Mucosa of gallbladder (tissue), 1 donor: ENCODE results near the gene C4BPA. TPM values are rescaled to one million over a fixed set of nuclear protein-coding genes. Genes with fewer than 3 reads are reported as not detected.

ENCODE experiments used
- DNase-seq: peaks from one replicate; pipeline ENCODE4 v3.0.0-alpha.2; 2020; ENCODE audit warnings: low spot score
- total RNA-seq: library from RNA; stranded (reverse); gene quantifications from one replicate; pipeline ENCODE4 v1.2.1, GENCODE V29; 2021
- donor health status: DM: no; HTN: no; CAD: no.

Gene C4BPA
- total RNA-seq, 1 donor from 2014 or later: 2.3 TPM

DNA sequence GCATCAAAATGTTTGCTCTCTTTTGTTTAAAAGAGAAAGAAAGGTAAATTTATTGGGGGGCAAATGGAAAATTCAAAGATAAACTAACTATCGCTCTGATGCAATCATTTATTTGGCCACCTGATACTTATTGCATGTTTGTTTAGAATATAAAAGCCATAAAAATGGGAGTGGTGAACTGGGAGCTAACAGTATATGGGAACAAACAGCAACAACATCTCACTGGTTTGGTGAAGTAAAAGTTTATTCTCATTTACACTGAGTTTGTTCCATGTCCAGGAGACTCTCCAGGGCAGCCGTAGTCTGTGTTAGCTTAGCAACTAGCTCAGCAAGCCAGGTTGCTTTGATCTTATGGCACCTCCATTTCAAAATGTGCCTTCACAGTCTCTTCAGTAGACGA is 20.4 kb downstream of the C4BPA start:
- DNase-seq: no peak

DNA sequence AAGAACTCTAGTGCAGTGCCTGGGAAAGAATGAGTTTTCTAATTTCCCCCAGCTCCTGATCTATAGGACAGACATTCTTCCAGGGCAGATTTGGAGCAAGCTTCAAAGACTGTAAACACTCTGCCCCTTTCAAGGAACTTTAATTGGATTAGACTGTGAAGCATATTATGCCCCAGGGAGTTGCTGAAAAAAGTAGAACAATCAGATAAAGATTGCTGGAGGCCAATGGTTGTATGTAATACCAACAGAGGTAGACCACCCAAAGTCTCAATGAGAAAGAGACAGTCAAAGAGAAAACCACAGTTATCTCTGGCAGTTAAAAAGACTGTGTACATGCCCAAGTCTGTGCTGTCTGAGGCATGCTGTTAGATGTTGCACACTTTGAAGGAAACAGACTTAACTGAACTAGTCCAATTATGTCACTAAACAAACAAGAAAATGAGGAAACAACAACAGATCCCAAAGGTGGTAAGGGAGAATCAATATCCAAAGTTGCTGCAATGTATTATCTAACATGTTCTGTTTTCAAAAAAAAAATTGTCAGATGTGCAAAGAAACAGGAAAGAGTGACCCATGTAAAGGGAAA is 24.4 kb downstream of the C4BPA start:
- DNase-seq: no peak

DNA sequence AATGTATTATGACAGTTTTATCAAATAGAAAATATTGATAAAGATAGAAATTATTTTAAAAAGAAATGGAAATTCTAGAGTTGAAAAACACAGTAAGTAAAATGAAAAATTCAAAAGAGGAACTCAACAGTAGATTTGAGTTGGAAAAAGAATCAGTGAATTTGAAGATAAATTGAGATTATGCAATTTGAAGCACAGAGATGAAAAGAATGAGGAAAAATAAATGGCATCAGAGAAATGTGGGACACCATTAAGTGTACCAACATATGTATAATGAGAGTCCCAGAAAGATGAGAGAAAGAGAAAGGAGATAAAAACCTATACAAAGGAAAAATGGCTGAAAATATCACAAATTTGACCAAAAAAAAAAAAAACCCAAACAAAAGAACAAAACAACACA is 25.0 kb downstream of the C4BPA start:
- DNase-seq: no peak

DNA sequence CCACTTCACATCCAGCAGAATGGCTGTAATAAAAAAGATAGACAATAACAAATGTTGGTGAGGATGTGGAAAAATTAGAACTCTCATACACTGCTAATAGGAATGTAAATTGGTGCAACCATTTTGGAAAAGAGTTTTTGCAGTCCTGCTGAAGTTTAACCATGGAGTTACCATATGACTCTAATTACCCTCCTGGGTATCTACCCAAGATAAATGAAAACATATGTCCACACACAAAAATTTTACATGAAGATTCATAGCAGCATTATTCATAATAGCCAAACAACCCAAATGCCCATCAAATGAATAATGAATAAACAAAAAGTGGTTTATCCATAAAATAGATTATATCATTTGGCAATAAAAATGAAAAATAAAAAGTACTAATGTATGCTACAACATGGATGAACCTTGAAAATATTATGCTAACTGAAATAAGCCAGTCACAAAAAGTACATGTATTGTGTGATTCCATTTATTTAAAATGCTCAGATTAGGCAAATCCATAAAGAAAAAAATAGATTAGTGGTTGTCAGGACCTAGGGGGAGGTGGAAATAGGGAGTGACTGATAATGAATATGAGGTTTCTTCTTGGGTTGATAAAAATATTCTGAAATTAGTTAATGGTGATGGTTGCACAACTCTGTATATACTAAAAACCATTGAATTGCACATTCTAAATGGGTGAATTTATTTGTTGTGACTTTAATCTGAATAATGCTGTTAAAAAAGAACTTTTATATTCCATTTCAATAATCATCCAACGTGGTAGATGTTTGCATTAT is 26.4 kb downstream of the C4BPA start:
- no peak for DNase-seq

DNA sequence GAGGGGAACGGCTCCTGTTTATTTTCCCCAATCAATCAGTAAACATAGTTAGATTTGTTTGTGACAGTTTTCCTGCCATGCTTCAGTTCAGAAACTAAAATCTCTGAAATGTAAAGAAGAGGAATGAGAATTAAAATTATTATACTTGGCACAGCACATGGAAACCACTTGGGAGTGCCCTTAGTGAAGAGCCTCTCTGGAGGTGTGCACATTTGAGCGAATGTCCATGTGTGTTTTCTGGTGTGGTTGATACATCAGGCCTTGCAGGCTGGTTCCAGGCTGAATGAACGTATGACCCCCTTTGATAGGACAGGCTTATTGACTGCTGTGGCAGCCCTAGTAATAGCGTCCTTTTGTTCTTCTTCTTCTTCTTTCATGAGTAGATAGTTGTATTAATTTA is 27.1 kb downstream of the C4BPA start:
- DNase-seq: no peak

DNA sequence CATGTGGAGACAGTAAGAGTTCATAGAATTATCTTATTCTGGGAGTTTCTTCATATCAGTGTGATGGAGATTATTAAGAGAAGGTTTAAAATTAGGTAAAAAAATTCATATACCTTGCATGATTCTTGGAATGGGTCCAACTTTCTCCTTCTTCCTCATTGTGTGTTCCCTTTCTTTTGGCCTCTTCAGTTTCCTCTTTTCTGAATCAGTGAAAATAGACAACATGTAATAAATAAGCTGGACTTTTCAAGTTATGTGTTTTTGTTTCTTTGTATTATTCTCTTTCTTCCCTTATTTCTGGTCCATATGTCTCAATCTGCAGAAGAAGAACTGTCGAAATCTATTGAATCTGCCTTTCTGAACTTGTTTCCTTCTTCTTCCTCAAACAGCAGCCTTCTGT is 30.5 kb downstream of the C4BPA start:
- no peak for DNase-seq

DNA sequence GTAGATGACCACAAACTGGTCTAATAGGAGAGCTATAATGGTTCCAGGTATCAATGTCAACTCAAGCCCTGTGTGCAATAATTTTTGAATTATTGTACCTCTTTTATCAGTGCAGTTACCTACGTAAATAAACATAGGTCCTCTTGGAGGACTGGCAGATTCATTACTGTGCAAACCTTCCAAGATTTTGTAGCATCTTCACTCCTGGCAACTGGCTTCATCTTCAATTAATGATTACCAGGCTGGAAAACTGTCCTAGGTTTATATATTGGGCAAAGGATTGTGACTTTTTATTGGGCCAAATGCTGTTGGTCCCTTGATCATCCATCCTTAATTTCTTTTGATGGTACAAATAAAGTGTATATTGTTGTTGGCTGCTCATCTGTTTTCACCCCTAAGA is 35.6 kb downstream of the C4BPA start:
- no peak for DNase-seq

DNA sequence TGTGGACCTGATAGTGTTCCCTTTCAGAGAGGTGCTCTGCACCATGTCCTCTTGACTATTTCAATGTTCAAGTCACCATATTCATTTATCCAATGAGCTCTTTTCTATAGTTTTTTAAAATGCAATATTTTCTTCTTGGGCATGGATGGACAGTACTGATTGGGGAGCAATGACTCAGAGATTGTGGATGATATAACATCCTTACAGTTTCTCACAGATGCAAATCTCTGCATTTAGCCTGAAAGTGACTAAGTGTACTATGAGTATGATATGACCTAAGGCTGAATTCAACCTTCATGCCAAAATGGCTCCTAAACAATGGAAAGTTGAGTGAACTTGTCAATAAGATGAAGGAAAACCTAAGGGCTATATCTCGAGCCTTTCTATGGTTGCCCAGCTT is 36.5 kb downstream of the C4BPA start:
- no peak for DNase-seq

DNA sequence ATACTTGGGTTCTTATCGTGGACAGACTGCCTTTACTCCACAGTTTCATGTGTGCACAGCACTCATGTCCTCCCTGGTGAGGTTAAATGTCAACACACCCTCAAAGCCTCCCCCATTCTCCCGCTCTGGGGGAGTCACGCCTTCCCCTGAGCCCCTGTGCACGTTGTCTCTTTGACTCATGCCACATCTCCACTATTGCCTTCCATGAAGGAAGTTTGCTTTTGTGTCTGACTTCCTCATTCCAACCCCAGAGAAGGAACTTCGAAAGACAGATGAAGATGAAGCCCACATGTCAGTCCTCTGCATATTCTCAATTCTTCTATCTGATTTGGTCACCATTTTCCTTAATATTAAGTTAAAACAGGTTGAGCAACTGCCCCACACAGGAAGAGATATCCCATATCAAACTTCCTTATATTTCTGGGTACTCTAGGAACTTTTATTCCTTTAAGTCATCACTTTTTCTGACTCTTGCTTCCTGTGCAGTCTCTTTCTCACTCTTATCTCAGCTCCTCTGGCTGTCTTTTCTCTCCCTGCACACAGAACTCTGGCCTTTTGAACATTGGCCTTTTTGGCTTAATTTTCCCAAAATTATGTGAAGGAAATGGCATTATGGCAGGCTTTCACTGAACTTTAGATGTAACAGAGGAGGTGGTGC is 41.5 kb downstream of the C4BPA start:
- DNase-seq: no peak

DNA sequence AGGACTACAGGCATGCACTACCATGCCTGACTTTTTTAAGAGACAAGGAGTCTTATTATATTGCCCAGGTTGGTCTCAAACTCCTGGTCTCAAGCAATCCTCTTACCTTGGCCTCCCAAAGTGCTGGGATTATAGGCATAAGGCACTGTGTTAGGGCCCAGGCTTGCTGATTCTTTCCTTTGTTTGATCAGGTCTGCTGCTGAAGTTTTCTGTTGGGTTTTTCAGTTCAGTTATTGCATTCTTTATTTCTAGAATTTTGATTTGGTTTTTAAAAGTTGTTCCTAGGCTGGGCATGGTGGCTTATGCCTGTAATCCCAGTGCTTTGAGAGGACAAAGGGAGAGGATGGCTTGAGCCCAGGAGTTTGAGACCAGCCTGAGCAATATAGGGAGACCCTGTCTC is 47.9 kb downstream of the C4BPA start:
- DNase-seq: no peak

DNA sequence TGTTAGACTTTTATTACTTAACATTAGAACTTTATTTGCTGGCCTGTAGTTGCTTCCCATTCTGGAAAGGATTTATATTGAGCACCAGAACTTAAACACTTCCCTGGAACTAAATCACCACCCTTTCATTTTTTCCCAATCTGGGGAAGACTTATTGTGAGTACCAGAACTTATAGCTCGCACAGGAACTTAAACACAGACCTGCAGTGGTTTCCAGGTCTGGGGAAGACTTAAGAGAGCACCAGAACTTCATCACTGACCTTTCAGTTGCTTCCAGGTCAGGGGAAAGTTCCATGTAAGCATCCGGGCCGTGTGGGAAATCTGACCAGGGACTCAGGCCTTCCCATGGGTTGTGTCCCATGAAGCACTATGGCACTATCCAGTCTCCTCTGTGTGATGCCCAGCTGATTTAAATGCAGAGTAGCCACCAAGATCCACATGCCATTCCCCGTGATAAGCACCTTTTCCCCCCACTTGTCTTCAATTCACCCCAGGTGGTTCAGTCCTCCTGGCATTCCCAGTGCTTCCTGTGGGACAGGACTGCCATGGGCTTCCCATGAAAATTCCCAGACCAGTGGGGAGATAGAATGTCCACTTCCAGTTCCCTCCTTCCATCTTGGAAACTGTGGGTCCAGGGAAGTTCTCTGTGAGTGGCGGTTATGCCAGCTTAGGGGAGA is 48.9 kb downstream of the C4BPA start:
- DNase-seq: no peak

DNA sequence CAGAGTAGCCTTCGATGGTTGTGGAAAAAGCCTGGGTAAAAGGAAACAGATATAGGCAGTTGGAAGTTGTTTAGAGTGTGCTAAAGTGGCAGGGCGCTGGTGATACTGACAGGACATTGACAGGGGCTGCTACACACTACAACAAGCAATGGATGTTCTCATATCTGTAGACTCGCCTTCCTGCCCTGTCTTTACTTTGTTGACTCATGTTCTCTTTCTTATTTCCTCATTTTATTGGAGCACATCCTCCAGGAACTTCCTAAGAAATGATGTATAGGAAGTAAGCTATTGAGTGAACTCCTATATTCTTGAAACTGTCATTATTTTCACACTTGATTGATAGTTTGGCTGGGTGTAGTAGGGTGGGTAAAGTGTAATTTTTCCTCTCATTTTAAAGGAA is 51.0 kb downstream of the C4BPA start:
- DNase-seq: no peak

DNA sequence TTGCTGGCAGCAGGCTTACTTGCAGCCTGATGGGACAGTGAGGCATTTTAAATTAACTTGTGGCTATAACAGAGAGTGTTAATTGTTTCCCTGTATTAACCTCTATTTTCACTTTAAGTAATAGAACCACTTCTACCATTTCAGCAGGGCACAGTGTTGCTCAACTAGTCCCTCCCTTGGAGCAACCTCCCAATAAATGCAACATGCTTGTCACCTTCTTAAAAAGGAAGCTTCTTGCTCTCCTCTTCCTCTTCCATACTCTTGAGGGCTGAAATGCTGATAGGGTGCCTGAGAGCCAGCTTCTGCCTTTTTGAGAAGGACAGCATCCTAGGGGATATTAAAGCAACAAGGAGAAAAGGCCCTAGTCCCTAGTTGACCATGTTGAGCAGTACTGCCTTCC is 52.1 kb downstream of the C4BPA start:
- no peak for DNase-seq

DNA sequence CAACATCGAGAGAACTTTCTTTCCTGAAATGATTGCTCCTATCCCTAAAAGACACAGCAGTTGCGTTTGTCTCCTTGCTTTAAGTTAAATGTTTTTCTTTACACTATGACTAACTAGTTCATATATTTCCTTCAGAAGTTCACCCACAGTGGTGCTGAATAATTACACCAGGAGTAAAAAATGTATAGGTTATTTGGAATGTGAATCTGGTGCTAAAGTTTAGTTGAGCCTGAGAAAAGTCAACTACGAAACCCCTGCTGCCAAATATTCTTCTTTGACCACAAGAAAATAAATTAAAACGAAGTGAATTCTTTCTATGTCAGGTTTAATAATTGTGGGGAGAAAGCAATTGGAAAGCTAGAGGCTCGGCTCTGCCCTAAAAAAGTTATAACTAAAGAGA is 52.8 kb downstream of the C4BPA start:
- no peak for DNase-seq

DNA sequence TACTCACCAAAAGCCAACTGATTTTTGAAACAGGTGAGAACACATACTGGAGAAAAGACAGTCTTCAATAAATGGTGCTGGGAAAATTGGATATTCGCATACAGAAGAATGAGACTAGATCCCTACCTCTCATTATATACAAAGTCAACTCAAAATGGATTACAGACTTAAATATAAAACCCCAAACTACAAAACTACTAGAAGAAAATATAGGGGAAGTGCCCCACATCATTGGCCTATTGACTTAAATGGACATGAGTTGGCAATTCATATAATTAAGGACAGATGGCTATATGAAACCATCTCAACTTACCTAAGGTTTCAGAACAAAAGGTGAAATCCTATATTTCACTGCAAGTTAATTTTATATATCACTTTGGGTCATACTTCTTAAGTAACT is 60.1 kb downstream of the C4BPA start:
- no peak for DNase-seq

DNA sequence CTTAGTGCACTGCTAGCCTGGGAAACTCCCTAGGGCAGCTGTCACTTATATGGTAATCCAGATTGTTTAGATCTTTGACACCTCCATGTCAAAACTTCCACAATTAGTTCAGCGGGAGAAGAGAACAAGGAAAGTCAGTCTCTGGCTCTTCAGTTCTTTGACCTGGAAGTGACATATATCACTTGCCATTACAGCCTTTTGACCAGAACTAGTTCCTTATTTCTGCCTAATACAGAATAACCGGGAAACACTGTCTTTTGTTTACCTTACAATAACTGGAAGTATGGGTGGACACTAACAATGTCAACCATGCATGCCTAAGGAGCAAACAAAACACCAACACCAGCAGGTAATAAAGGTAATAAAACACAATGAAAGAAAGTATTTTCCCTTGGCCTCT is 68.3 kb downstream of the C4BPA start:
- DNase-seq: no peak

DNA sequence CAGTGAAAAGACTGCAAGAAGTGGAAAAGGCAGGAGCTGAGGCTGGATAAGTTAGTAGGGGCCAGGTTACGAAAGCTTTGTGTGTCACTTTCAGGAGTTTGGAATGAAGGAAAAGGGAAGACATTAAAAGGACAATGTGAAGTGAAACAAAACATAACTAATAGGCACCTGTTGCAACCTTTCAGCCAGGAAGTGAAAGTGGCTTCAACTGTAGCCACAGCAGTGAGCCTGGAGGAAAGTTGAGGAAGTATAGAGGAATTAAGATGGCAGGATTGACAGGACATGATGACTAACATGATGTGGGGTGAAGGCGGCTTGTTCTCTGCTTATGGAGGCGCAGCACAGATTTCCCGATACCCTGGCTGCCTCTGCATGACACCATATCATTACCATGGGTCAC is 68.9 kb downstream of the C4BPA start:
- no peak for DNase-seq

DNA sequence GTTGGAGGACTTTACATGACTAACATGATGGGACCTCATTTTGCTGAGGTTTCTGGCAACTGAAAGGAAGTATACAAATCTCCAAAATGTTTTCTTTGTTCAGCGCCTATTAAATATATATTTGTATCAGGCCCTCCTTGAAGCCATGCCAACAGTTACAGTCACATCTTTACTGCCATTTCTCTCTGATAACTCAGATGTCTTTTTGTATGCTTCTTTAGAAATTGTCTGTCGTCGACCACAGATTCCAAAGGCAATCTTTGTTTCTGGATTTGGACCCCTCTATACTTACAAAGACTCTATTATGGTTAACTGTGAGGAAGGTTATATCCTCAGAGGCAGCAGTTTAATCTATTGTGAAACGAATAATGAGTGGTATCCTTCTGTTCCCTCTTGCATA is 69.4 kb downstream of the C4BPA start:
- DNase-seq: no peak

DNA sequence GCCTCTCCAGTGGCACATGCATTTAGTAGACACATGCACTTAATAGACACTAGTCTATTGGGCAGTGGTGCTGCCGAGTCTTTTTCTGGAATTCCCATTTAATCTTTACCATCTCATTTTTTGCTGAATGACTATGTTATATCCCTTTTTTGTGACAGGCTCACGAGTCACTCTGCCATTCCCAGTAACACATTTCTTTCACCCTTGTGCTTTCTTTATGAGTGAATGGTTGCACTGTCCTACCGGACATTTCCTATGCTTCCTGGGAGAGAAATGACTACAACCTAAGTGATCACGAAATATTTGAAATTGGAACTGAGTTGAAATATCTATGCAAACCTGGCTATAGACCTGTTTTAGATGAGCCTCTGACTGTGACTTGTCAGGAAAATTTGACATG is 70.9 kb downstream of the C4BPA start:
- no peak for DNase-seq

DNA sequence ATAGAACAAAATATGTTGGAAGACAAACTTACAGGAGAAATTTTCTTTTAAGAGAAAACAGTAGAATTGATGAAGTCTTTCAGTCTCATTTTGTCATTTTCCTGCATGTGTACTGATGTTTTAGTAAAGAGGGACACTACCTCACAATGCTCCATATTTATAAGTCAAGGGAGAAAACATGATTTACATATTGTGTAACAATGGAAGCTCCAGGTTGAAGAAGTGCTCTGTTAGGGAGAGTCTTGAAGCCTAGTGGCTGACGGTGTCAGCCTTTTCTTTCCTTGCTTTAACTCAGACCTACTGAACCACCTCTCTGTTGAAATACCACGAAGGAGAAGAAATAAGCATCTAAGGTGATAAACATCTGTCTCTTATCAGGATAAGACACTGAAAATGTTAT is 75.0 kb downstream of the C4BPA start:
- DNase-seq: no peak

DNA sequence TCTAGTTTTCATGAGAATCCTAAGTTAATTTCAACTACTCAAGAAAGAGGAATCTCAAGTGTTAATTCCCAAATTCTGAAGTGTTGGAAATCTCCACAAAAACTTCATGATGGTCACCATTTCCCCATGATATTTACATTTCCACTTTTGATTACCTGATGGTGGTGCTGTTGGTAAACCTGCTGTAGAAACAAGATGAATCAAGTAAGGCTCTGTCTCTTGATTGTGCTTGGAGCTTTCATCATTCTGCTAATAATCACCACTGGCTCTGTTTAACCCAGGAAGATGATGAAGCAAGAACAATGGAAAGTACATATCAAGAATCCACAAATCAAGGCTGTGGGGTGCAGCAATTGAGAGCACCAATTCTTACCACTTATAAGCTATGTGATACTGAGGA is 77.8 kb downstream of the C4BPA start:
- no peak for DNase-seq

DNA sequence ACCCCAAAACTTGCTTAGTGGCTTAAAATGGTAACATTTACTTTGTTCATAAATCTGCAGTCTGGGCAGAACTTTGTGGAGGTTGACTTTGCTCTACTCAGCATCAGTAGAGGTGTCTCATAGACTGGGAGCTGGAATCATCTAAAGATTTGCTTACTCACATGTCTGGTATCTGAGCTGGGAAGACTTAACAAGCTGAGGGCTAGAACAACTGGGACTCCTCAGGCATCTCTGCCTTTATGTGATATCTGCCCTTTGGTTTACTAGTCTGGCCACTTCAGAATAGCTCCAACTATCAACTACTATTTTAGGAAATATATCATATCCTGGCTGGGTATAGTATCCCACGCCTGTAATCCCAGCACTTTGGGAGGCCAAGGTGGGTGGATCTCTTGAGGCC is 82.5 kb downstream of the C4BPA start:
- DNase-seq: no peak

DNA sequence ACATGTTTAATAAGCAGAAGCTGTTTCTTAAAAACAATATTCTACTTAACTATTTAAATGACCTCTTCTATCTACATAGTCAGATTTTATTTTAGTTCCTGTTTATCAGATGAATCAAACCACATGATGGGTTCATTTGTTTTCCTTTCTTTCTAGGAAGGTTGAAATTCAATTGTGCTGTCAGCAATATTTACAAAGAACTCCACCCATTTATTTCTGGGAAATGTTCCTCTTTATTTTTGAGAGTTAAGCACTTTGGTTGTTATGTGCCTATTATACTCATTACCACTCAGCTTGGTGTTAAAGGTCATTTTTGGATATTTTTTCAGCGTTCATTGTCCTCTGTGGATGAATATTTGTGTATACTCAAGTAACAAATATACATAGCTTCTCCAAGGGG is 84.9 kb downstream of the C4BPA start:
- no peak for DNase-seq
